KOPT-K1 (cell line): ENCODE results near the gene ASB10.
A peak's percentile ranks its signal among the peaks of the same experiment; 100 is the strongest.

ENCODE experiments used
- H3K27ac ChIP-seq: fragments of 200-600 bp; sonication (generic); 2 replicates; pipeline ENCODE4 v1.5.1; 2016; ENCODE audit warnings: antibody characterized with exemption, mild to moderate bottlenecking, low read depth, low read length; ENCODE audit not compliant: poor library complexity, severe bottlenecking
- H3K36me3 ChIP-seq: fragments of 200-600 bp; sonication (generic); 2 replicates; pipeline ENCODE4 v1.5.1; 2017; ENCODE audit warnings: antibody characterized with exemption, mild to moderate bottlenecking, low read length, moderate library complexity; ENCODE audit not compliant: insufficient read depth
- H3K9me3 ChIP-seq: fragments of 200-600 bp; sonication (generic); 2 replicates; pipeline ENCODE4 v1.5.1; 2017; ENCODE audit warnings: antibody characterized with exemption, low read length, mild to moderate bottlenecking; ENCODE audit not compliant: insufficient read depth, poor library complexity, severe bottlenecking

Gene ASB10, protein sequence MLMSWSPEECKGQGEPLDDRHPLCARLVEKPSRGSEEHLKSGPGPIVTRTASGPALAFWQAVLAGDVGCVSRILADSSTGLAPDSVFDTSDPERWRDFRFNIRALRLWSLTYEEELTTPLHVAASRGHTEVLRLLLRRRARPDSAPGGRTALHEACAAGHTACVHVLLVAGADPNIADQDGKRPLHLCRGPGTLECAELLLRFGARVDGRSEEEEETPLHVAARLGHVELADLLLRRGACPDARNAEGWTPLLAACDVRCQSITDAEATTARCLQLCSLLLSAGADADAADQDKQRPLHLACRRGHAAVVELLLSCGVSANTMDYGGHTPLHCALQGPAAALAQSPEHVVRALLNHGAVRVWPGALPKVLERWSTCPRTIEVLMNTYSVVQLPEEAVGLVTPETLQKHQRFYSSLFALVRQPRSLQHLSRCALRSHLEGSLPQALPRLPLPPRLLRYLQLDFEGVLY

DNA sequence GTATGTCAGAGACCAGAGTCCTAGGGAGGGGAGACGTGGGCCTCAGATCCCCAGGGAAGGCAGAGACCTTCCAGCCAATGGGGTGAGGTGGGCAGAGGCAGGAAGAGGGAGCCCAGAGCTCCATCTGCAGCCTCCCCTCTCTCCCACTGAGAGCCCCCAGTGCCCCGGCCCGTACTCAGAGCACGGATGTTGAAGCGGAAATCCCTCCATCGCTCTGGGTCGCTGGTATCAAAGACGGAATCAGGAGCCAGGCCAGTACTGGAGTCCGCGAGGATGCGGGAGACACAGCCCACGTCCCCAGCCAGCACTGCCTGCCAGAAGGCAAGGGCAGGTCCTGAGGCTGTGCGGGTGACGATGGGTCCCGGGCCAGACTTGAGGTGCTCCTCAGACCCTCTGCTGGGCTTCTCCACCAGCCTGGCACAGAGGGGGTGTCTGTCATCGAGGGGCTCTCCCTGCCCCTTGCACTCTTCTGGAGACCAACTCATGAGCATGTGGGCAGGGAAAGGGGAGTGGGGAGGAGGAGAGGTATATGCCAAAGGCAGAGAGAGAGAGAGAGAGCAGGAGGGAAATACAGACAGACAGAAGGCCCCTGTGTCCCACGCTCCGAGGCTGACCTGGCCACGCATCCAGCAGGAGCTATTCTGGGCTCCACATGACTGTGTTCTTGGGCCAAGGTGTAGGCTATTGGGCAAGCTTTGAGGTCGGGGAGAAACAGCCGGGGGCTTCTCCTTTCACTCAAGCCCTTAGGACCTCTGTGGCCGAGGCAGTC is at the start of gene ASB10:
Gene ASB10, minus strand, starts transcription at position 611 of the 769 bp plus-strand sequence. Its CDS starts 120 bp downstream, at position 491.
- Histone ChIP-seq H3K36me3 (no peaks in the 10 kb centered on the region), H3K27ac (no peak within 1 kb of the TSS), H3K9me3 (no peaks in the 10 kb centered on the region)

DNA sequence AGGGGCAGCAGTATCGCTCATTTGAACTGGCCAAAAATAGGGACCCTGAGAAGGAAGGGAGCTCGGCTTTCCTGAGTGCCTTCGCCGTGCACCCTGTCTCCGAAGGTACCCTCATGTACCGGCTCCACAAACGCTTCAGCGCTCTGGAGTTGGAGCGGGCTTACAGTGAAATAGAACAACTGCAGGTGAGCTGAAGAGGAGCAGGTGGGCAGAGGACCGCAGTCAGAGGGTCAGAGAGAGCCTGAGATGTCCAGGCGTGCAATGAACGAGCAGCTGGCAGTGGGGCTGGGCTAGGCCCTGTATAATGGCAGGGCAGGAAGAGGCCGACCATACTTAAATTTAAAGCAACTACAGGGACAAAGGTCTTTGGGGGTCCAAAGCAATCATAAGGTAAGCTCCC is 49.4 kb upstream of the ASB10 start:
- no peak overlapping the region for H3K27ac ChIP-seq
- no peaks in the 10 kb centered on the region for H3K9me3 ChIP-seq
- H3K36me3 ChIP-seq, result peaks cover 73% of the 10 kb centered on the region

DNA sequence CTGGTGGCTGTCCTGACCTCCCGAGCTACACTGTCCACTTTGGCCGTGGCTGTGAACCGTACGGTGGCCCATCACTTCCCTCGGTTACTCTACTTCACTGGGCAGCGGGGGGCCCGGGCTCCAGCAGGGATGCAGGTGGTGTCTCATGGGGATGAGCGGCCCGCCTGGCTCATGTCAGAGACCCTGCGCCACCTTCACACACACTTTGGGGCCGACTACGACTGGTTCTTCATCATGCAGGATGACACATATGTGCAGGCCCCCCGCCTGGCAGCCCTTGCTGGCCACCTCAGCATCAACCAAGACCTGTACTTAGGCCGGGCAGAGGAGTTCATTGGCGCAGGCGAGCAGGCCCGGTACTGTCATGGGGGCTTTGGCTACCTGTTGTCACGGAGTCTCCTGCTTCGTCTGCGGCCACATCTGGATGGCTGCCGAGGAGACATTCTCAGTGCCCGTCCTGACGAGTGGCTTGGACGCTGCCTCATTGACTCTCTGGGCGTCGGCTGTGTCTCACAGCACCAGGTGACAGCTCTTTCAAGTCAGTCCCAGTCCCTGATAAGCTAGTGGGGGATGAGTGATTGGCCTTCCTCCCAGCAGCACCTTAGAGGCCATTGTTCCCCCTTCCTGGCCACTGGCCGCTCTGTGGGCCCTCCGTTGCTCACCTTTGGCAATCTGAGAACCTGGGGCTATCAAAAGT is 48.2 kb upstream of the ASB10 start:
- Histone ChIP-seq H3K9me3 (no peaks in the 10 kb centered on the region), H3K36me3 (peaks cover 61% of the 10 kb centered on the region), H3K27ac (no peak overlapping the region)

DNA sequence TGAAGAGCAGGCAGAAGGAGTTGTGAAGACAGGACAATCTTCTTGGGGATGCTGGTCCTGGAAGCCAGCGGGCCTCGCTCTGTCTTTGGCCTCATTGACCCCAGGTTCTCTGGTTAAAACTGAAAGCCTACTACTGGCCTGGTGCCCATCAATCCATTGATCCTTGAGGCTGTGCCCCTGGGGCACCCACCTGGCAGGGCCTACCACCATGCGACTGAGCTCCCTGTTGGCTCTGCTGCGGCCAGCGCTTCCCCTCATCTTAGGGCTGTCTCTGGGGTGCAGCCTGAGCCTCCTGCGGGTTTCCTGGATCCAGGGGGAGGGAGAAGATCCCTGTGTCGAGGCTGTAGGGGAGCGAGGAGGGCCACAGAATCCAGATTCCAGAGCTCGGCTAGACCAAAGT is 46.8 kb upstream of the ASB10 start:
- Histone ChIP-seq H3K9me3 (no peaks in the 10 kb centered on the region), H3K36me3 (peaks cover 47% of the 10 kb centered on the region), H3K27ac (peak overlapping the region; percentile 83)

DNA sequence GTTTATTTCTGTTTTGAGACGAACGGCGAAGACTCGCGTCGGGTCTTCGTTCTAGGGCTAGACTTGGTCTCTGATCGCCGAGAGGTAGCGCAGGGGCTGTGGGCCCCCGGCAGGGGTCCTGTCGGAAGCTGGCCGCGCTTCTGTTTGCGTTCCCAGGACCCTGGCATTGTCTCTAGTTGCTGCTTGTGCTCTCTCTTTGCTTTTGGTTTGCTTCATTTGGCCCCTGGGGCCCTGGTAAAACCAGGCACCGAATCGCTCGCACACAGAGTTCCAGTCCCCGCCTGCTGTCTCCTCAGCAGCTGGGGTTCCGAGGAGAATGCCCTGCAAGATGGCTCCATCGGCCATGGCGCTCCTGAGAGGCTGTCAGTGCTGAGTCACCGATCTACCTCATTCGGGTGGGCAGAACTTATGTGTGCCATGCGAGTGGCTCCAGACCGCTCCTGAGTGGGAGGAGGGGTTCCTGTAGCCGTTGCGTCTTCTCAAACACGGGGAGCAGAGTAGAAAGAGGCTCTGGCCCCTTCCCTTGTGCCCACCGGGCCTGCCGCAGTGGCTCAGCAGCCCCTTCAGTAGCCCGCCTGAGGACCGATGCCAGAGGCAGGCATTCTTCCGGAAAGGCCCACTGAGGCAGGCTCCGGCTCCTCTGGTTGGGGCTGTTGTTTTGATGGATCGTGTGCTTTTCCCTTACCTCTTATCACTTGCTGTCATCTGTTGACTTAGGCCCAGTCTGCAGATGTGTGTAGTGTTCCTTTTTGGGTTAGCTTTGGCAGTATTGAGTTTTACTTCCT is 46.1 kb upstream of the ASB10 start:
- Histone ChIP-seq H3K36me3 (peaks cover 40% of the 10 kb centered on the region), H3K27ac (peak overlapping the region; percentile 83), H3K9me3 (no peaks in the 10 kb centered on the region)

DNA sequence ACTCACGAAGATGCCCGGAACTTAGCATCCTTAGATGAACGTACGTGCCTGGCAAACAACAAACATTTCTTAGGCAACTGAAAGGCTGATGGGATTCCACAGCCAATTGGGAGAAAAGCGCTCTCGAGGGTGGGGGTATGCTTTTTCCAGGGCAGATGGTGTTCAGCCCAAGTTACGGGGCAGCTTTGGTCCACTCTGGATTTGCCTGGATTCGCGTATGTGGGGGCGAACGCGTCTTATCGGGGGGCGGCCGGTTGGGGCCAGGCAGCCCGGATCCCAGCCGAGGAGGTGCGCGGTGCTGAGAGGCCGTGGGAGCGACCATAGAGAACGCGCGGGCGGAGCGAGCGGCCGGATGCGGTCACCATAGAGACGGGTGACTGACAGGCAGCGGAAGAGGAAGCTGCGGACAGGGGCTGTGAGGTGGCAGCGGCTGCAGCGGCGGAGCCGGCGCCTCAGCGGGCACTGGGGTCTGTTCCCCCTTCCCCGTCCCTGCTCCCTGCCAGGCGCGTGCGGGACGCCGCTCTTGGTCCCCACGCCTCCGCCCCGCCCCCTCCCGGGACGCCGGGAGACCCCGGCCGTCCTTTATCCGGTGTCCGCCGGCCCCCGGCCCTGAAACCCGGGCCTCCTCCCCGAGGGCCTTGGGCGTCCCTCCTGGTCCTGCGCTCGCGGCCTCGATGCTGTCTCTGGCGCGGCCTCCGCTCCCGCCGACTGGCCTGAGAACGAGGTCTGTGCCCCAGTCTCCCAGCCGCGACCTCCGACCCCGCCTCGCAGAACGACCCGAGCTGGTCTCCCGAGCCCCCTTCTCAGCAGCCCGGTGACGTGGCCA is 45.3 kb upstream of the ASB10 start, which contains the start of gene CHPF2:
Gene CHPF2, plus strand, starts transcription at position 393 of the 826 bp plus-strand sequence. CDS start 1,529 bp downstream, outside the sequence.
- H3K9me3 ChIP-seq, result no peaks in the 10 kb centered on the region
- peaks cover 32% of the 10 kb centered on the region for H3K36me3 ChIP-seq
- peak within 1 kb of the TSS; percentile 83 for H3K27ac ChIP-seq

DNA sequence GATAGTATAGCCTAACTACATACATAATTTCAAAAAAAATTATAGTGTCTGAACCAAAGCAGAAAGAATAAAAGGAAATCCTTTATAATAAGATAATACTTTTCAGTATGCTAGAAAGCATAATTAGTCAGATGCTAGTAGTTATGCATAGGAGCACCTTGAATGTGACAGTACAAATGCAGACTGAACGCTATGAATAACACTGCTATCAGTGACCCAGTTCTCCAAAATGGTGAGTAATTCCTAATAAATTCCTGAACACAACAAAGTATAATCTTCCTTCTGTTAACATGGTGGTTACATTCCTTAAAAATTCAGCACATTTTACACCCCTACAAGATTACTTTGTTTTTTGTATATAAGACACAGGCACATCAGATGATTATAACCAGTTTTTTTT is 44.0 kb upstream of the ASB10 start:
- Histone ChIP-seq H3K36me3 (peaks cover 19% of the 10 kb centered on the region), H3K9me3 (no peaks in the 10 kb centered on the region), H3K27ac (no peak overlapping the region)

DNA sequence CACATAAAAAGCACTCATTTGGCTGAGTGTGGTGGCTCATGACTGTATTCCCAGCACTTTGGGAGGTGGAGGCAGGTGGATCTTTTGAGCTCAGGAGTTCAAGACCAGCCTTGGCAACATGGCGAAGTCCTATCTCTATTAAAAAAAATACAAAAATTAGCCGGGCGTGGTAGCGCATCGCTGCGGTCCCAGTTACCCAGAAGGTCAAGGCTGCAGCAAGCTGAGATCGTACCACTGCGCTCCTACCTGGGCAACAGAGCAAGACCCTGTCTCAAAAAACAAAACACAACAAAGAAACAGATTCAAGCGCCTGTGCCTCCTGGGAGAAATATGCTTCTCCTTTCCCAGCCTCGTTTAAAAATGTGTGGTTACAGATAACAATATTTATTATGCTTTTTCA is 42.2 kb upstream of the ASB10 start:
- H3K27ac ChIP-seq, result no peak overlapping the region
- H3K36me3 ChIP-seq, result peaks cover 19% of the 10 kb centered on the region
- H3K9me3 ChIP-seq, result no peaks in the 10 kb centered on the region

DNA sequence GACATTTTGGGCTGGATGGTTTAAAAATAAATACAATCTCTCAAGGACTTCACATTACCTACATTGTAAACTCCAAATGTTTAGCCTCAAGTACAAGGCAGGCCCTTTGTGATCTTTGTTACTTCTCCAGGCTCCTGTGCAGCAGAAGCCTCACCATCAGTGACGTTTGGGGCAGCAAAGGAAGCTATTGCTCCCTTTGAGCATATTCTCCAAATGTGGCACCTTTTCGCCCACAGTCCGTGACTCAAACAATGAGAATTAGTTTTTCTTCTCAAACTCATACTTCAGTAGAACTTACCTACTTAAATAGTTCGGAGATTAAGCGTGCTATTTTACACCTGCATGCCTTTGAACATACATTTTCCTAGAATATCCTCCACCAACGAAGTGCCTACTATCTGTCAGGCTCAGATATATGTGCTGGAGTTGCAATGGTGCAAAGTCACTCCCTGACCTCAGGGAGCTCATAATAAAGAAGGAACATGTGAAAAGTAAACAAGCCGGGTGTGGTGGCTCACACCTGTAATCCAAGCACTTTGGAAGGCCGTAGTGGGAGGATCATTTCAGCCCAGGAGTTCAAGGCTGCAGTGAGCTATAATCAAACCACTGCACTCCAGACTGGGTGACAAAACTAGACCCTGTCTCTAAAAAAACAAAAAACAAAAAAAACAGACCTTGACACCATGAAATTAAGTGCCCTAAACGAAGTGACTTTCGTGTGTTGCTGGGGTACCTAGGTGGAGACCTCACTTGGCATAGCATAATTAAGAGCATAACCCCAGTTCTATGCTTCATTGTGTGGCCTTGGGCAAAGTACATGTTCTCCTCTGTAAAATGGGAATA is 41.2 kb upstream of the ASB10 start:
- no peaks in the 10 kb centered on the region for H3K9me3 ChIP-seq
- peaks cover 28% of the 10 kb centered on the region for H3K36me3 ChIP-seq
- peak overlapping the region; percentile 68 for H3K27ac ChIP-seq

DNA sequence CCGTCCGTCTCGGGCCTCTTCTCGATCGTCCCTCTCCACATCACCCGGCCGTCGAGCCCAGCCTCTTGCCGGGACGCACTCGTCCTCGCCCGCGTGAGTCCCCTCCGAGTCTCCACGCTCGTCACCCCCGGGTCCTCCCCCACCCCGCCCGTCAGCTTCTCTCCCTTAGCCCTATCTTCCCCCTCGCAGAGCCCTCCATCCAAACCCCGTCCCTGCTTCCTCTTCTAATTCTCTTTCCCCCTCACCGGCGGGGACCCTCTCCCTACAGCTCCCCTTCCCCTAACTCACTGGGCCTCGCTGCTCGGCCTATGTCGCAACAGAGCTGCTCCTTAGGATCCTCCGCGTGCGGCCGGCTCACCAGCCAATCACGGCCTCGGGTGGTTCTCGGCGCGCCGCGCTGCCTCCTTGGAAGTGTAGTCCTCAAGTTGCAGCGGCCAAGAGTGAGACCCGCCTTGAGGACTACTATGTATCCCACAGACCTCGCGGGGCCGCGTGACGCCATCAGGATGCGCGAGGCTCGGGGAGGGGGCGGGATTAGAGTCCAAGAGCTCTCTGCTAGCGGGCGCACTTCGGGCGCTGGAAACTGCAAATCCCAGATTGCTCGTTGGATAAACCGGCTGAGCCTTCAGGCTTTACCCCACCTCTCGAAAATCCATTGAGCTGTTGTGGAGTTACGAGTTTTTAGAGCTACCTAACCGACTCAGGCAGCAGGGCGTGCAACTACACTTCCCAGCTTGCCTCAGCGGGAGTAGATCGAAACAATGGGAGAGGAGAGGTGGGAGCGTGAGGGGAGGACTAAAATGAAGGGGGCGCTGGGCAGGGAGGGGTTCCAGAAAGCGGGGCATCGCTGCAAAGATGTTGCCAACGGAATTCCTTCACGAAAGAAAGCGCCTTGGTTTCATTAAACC is 40.1 kb upstream of the ASB10 start, which contains the start of gene ABCF2:
Gene ABCF2, minus strand, starts transcription at position 331 of the 908 bp plus-strand sequence. CDS start 747 bp downstream, outside the sequence.
- H3K27ac ChIP-seq, result peak within 1 kb of the TSS; percentile 68

DNA sequence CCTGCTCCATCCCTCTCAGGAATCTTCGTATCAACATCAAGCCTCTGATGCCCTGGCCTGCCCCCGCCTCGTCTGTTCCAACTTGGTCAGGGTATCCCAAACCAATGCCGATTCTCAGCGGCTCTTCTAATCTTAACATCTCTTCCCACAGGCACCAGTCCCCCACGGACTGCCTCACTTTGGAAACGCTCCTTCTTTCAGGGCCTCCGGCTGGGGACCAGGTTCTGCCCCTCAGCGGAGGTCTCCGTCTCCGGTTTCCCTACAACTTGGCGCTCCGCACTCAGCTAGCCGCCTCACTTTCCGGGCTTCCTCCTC is 39.5 kb upstream of the ASB10 start:
- no peaks in the 10 kb centered on the region for H3K9me3 ChIP-seq
- H3K27ac ChIP-seq, result peak overlapping the region; percentile 68
- H3K36me3 ChIP-seq, result peaks cover 45% of the 10 kb centered on the region

More for the DNA sequence above, 40.1 kb upstream of the ASB10 start, which contains the start of gene ABCF2:
- Histone ChIP-seq H3K36me3 (peaks cover 39% of the 10 kb centered on the region), H3K9me3 (no peaks in the 10 kb centered on the region)

DNA sequence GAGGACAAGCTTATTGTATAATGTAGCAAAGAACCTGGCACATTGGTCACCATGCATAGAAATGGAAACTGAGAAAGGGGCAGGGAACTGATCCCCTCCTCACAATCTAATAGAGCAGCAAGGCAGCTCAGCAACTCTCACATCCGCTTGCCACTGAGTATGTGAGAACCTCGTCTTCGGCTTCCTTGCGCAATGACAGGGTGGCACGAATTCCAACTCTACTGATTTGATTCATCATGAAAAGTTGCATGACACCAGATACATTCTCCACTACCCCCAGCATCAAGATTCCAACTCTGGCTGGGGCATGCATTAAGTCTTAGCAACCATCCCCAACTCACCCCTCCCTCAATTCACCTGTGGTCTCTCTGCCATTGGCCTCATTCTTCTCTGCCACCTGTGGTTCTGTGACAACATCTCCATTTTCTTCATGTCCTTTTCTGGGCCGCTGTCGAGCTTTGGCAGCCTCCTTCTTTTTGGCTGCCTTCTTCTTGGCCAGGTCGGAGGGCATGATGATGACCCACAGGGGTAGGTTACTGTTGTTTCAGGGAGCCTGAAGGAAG is 39.0 kb upstream of the ASB10 start:
- Histone ChIP-seq H3K36me3 (peaks cover 49% of the 10 kb centered on the region), H3K27ac (peak overlapping the region; percentile 68), H3K9me3 (no peaks in the 10 kb centered on the region)
